Activated T-cell treated with anti-CD3 and anti-CD28 coated beads for 1 hour (primary cell): ENCODE measurements around the gene NAALADL2.

Source experiments
- DNase-seq: peaks from one replicate; pipeline ENCODE4 v3.0.0-alpha.2; 2020; ENCODE audit warnings: low read depth

Gene NAALADL2

DNA sequence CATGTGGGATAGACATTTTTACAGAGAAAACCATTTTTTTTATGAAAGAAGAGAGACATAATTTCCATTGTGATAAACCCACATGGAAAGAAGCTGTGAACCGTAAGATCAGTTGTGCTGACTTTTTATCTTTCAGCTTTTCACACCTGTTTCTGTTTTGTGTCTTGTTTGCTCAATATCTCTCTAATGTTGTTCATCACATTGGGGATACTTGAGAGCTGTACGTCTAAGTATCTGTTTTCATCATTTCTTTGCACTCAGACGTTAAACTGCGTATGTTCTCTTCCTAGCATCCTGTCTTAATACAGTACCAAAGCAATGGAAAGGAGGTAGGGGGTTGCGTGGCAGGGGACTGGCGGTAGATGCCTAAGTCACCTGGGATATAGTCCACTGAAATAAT lies 449.0 kb downstream of the NAALADL2 start:
- no peak for DNase-seq

DNA sequence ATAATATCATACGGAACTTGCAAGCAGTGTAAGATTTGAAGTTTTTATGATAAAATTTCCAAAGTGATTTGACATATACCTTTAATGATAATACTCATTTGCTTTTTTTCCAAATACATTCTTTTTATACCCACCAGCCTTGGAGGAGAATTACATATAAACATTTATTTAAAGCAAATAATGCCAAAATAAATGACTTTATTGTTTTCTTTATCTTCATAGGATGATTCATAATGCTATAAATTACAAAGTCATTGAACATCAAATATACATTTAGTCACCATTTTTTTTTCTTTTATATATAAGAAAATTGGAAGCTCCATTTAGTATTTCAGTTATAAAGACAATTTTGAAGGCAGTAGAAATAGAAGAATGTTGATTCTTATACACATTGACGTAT lies 450.9 kb downstream of the NAALADL2 start:
- DNase-seq = no peak

DNA sequence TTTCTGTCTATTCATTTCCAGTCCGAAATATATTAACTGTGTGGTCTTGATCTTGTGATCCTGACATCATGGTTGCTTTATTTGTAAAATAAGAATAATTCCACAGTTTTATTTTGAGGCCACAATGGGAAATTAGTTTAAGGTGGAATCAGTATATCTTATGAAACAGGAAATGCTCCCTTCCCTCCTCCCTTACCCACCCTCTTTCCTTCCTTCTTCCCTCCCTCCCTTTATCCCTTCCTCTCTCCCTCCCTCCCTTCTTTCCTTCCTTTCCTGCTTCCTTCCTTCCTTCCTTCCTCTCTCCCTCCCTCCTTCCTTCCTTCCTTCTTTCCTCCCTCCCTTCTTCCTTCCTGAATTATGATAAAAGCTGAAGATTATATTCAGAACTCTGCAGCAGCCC lies 452.3 kb downstream of the NAALADL2 start:
- DNase-seq = no peak

DNA sequence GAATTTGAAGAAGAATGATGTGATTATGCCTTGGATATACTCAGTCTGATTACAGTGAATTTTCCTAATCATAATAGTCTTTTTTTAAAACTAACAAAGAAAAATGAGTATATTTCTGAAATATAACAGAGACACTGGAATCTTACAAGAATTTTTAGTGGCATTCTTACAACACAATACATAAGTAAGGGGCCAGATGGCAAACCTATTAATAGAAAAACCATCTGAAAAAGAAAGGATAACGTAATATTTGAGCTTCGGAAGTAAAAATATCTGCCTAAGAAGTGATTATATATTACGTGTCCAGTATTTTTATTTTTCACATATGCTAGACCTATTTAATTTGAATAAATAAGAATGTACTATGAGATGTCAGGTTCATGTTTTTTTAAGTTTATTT lies 452.8 kb downstream of the NAALADL2 start:
- DNase-seq = no peak

DNA sequence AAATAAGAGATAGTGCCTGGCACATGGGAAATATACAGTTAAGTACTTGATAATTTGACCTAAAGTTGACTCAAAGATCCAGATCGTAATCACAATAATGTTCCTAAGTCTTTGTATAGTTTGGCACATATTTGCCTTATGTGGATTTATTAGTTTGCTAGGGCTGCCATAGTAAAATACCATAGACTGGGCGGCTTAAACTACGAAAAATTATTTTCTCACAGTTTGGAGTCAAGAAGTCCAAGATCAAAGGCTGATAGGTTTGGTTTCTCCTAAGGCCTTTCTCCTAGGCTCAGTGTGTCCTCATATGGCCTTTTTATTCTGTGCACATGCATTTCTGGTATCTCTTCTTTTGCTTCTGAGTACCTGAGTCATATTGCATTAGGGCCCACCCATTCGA lies 453.7 kb downstream of the NAALADL2 start:
- DNase-seq = no peak

DNA sequence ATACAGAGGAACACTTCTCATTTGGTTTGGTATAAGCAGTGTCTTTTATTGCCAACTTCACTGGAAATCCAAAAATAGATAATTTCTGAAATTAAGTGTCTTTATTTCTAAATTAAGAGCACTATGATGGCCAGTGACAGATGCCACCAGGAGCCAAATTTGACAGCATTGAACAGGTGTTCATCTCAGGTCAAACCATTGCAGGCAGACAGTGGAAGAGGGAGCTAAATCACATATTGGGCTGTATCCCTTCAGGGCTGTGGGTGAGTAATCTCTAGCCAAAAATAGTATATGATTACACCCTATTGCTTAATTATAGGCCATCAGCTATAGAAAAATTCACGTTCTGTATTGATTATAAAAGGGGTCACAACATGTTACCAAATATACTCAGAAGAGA lies 457.7 kb downstream of the NAALADL2 start:
- no peak for DNase-seq

DNA sequence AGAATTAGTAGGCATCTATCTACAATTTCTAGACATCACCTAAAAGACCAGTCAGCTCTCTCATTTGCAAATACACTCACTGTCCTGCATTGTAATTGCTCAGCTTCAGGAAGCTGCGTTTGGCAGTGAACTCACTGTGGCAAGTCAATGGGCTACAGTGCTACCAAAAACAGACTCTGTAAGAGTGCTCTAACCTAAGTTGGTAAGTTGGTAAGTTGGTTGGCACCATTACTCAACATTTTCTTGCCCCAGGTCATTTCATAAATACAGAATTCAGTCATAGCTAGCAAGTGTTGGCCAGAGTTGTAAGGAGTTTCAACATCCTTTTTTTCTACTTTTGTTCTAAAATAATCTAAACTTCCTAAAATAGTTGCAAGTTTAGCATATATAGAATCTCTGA lies 466.3 kb downstream of the NAALADL2 start:
- DNase-seq = no peak

DNA sequence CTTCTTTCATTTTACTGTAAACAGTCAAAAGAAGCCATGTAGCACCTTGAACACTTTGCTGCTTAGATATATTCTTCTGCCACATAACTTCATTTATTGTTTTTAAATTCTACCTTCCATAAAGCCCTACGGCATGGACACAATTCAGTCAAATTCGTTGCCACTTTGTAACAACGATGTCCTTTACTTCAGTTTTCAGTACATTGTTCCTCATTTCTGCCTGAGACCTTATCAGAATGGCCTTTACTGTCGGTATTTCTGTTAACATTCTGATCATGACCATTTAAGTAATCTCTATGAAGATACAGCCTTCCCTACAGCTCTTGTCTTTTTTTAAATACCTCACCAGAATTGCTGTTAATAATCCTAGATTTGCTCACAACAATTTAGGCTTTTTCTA lies 466.9 kb downstream of the NAALADL2 start:
- no peak for DNase-seq

DNA sequence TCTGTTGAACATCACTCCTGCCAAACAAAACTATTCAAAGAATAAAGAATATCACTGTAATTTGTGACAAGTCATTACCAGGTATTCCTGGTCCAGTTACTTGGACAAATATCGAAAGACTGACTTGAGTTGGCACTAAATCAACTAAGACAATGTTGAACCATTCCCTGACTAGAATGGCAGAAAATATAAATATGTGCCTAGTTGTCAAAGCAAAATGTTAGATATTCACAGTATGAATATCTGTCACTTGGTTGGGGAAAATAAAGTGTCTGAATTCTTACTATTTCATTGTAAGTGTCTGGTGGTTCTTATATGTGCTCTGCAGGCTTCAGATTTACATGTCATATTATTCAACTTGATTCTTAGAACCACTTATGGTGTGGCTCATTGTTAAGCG lies 470.2 kb downstream of the NAALADL2 start:
- DNase-seq = no peak

DNA sequence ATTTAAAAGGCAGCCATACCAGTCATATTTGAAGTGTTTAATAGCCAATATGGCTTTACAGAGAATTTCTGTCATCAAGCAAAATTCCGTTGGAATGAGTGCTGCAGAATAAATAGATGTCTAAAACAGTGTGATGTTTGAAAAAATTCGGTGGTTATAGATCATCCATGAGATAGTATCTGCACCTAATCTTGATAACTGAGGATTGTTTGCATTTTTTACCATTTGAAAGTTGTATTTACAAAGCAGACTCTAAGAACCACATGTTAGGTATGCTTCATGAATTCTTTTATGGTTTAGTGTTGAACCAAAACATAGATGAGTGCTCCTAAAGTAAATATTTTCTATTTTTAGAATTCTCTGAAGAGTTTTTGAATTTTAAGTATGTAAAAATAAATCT lies 476.1 kb downstream of the NAALADL2 start:
- DNase-seq = no peak

DNA sequence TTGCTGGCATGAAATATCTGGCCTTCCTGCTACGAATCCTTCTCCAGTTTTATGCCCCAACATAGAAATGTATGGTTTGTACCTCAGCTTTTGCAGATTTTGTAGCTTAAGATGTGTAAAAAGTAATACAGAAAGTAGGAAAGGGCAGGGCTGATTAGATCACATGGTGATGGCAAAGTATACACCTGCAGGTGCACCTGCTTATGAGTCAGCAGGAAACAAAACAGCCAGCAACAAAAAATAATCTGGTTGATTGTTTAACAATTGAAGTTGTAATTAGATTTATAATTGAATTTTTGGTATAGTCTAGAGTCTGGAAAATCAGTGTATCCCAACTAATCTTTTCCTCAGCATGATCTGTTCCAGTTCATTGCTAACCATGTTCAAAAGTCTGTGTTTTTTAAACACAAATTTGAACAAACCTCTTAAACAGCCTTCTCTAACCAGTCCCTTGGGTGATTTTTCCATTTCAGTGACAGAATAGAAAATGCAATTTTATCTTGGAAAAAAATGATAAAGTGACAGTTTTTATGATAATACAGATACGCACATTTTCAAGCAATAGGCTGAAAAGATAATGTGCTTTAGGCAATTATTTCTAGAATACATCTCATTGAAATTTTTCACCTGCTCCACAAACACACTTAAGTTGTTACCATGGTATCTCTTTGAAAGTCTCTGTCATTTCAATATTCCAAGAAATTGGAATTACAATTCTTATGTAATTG lies 477.4 kb downstream of the NAALADL2 start:
- no peak for DNase-seq

DNA sequence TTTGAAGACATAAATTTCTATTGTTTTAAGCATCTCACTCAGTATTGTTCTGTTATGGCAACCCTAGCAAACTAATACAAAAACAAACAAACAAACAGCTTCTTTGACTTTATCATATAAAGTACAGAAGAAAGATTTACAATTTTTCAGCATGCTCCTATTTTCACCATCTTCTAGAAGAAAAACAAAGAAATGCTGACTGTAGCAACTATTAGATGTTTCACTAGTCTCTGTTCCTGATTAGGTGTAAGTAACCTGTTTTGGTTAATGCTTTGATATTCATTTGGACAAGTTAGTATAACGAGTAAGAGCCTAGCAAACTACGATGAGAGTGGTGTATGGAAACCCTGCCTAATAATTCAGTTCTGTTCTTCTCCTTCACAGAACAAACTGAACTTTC lies 478.5 kb downstream of the NAALADL2 start:
- no peak for DNase-seq

DNA sequence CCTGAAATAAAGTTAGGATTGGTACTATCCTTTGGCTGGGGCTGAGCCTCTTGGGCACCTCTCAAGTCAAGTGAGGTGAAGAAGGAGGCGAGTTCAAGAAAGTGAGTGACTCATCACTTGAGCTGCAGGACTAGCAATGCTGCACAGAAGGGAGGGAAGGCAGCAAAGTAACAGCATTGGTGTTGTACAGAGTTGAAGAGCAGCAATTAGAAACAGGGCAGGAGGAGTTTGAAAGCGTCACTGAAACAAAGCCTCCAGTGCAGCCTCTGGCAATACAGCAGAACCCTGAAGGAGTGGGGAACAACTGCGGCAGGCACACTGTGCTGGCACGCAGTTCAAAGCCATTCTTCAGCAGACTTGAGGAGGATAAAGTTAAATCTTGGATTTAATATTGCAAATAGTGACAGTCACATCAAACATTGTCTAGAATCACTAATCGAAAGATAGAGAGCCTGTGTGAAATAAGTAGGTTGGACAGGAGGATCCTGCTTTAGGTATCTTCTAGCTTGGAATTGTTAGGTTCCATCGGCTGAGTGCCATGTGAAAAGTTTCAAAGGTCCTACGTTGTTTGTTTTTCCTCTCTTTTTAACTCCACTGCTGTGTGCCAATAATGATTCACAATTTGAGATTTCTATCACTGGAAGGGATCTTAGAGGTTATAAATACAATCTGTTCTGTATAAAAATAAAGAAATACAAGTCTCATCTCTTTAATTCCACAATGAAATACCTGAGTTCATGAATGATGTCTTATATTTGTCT lies 479.8 kb downstream of the NAALADL2 start:
- DNase-seq = no peak

DNA sequence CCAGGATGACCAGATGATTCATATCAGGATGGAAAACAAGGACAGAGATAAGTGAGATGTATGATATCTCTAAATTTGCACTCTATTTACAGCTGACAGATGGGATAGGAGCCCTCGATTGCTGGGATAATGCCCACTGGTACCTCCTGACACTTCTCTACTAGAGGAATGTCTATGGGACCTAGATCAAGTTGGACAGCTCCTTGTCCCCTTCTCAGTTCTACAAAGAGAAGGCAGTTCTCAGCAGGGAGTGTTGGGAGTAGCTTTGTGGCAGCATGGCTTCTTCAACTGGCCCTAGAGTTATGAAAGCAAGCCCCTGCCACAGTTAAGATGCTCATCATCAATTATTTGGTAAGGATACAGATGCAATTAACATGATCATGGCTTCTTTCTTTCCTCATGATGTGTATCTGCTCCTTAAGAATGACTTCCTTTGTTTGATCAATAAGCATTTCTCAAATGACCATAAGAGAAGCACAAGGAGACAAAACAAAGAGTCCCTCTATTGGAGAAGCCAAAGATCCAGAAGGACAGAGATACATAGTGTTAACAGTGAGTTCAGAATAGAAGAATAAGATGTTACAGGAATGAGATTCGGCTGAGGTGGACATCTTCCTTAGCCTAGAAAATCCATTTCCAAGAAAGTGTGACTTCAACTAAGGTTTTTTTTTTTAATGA lies 481.3 kb downstream of the NAALADL2 start:
- DNase-seq = no peak

DNA sequence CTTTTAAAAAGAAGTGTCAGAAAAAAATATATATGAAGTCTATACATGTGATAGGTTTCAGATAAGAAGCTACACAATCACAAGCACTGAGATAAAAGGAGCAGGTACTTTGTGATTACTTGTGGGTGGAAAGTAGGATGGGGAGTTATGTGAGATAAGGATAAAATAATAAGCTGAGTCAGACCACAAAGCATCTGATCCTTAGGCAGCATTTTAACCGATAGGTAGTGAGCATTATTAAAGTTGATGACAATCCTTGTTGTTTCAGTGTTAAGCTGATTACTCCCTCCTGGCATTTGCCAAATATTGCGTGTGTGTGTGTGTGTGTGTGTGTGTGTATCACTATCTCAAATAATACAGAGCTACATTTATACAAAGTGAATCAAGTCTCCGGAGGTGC lies 483.1 kb downstream of the NAALADL2 start:
- no peak for DNase-seq

DNA sequence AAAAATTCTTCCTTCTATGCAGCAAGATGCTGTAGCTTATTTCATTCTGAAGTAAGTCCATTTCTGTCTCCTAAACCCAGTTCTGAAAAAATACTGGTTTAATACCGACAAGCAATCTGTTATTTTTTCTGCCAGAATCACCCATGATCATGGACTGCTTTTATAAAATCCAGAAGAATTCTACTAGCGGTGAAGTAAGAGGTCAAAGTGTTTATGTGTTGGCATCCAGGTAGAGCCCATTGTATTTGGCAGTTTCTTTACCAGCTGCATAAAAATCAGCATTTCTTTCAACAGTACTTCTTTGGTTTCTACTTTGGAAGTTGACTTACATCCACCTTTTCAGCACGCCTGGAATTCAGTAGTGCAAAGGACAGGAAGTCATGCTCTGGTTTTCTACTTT lies 484.8 kb downstream of the NAALADL2 start:
- no peak for DNase-seq

DNA sequence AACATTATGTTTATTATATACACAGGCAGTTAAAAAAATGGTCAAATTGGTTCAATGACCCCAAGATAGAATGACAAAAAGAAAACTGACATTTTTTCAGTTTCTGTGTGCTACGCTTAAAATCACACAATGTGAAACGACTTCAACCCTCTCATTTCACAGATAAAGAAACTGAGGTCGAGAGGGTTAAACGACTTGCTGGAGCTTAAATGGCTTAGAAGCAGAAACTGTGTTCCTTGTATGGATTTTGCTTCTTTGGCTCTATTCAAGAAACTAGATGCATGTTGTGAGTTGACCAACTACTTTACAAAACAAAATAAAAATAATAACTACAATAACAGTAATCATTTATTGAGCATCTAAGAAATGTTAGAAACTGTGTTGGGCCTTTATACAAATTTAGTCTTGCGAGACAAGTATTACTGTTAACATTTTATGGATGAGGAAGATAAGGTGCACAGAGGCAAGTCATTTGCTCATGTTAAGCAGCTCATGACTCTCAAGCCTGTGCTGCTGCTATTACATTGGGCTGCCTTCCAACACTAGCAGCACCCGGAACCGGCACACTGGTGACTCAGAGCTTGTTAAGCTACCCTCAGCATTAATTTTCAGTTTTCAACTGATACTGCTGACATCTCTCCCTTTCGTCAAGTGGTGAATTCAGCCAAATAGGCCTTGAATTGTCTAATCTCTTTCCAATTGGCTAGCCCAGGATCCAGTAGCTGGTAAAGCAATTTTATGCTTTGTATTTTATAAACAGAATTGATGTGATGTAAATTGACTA lies 487.6 kb downstream of the NAALADL2 start:
- DNase-seq = no peak

DNA sequence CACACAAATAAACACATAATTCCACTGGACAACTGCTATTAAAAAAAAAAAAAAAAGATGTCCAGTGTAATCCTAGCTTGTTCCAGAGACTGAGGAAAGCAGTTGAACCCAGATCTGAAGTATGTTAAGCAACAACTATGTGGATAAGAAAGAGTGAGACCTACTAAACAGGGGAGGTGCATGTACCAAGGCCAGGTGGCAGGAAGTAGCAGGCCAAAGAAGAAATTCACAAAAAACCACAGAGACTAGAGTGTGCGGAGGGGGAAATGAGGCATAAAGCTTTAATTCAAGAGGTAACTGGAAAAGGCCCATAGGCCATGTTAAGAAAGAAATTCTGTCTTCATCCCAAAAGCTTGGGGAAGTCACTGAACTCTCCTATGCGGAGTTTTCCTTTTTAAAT lies 490.0 kb downstream of the NAALADL2 start:
- no peak for DNase-seq

DNA sequence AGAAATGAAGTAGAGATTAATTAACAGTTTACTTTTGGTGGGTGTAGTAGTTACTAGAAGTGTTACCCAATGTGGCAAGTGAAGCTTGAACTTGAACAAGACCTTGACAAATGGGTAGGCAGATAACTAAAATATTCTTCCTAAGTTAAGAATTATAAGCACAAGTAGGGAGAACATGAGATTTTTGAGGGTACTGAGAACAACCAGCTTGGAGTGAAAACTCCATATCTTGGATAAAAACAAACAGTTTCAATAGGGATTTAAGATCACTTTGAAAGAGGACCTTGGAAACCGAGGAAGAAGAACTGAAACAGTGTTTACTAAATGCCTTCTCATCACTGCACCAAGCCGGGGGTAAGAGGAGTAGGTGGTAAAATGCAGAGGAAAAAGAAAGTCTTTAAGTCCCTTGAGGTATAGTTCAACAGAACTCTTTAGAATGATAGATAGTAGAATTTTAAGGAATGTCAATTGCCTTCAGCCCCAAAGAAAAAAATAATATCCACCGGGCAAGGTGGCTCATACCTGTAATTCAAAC lies 496.7 kb downstream of the NAALADL2 start:
- DNase-seq = no peak

DNA sequence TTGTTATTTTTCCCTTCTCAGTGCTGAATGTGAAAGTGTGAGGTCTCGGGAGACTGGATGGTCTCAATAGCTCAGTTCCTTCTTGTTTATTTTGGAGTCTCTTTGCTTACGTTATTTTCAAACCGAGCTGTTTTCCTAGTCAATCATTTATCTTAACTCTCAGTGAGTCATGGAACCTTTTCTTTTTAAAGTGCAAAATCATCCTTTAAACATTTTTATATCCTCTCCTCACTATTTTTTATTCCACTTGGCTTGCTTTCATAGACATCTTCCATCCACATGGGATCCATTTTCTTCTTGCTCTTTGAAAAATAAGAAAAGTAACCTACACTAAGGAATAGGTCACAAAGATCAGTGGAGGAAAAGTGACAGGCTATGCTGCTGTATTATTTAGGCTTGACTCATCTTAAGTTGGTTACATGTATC lies 497.8 kb downstream of the NAALADL2 start:
- no peak for DNase-seq

DNA sequence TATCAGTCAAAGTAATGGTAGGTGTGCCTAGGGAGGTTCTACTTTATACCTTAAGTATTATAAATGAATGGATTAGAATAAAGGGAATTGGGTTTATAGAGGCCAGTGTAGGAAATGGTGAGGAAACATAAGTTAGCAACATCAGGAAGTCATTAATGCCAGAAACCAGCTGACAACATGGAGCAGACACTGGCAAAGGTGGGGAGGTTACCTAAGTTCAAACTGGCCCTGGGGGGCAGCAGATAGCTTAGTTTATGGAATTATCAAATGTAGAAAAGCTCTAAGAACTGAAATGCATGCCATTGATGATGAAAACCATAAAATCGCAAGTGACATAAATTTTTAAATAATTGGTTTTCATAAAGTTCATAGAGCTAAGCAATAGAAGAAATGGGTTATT lies 498.6 kb downstream of the NAALADL2 start:
- no peak for DNase-seq

DNA sequence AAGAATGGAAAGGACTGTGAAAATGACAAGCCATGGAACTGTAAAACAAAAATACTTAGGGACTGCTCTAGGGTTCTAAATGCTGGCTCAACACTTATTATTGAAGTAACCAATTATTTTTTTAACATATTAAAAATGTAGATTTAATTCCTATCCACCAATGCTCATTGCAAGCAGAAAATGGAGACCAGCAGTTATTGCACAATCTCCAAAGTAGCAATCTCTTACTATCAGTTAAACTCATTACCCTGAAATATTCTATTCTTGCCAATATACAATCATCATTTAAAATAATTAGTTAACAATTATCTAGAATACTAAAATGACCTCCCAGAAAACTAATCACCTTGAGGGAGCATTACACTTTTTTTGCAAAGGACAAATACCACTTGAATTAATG lies 499.8 kb downstream of the NAALADL2 start:
- DNase-seq = no peak
